ENCODE measurements around the gene TMC1. TPM values are rescaled to one million over a fixed set of nuclear protein-coding genes. Genes with fewer than 3 reads are reported as not detected.
"Not testable (repeated sequence)": the region's sequence is repeated elsewhere in the genome, so short reads cannot be mapped to it uniquely, and the experiment has no call there.

Gene TMC1
- total RNA-seq, 1 experiment from 2014 or later, result 5.5 TPM

DNA sequence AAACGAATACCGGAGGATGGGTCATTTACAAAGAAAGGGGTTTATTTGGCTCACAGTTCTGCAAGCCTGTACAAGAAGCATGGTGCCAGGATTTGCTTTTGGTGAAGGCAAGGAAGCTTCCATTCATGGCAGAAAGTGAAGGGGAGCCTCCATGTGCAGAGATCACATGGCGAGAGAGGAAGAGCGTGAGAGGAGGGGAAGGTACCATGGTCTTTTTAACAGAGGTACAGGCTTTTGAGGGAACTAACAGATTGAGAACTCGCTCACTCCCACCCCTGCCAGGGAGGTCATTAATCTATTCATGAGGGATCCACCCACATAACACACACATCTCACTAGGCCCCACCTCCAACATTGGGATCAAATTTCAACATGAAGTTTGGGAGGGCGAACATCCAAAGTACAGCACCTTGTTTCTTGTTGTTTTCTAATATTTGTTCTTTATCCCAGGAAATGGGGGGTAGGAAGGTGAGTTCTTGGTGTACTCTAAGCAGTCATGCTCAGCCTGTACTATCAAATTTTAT, 18.5 kb downstream of the TMC1 start:
- Histone ChIP-seq H4K20me1 (ENCODE audit: insufficient read depth) (no peaks in the 10 kb centered on the region), H3K9me2 (ENCODE audit: insufficient read depth) (no peaks in the 10 kb centered on the region), H3K79me2 (ENCODE audit: low read depth) (no peaks in the 10 kb centered on the region), H2AFZ (no peak overlapping the region), H3K27ac (peak overlapping the region; percentile 42), H3K4me1 (replicated peaks; ENCODE audit: insufficient read depth) (peaks cover 54% of the 10 kb centered on the region), H3K9me3 (ENCODE audit: insufficient read depth, low read depth) (peaks cover 6% of the 10 kb centered on the region; the same call in 1 of the 2 replicates), H3F3A (ENCODE audit: insufficient read depth, low read depth) (peaks cover 18% of the 10 kb centered on the region; the same call in 1 of the 2 replicates), H3K36me3 (ENCODE audit: low read depth) (no peaks in the 10 kb centered on the region), H3K4me3 (no peak overlapping the region), H3K27me3 (ENCODE audit: insufficient read depth, low read depth) (no peaks in the 10 kb centered on the region), H3K4me2 (peak overlapping the region; percentile 31)
- intact Hi-C loops (cut with micrococcal nuclease; ENCODE audit: unreplicated experiment), result loop anchor here (1.0 to 5.0 kb wide), 8 partner anchors 13 to 258 kb away; partner anchors contain the start of gene ZFAND5
- ChIA-PET CTCF (interaction anchor here (0.8 kb wide), 1 partner anchor 12 kb away, joined by 3 read pairs; no protein-coding TSS in a partner anchor), POLR2A (ENCODE audit: unreplicated experiment) (interaction anchor here (0.5 to 1.4 kb wide), 6 partner anchors 10 to 178 kb away, joined by 3 to 12 read pairs (median 6); no protein-coding TSS in a partner anchor)
- TF ChIP-seq EZH2 (IDR thresholded peaks at IDR 0.05; ENCODE audit: low read depth), result no peak
- TF ChIP-seq, protein P1, sequence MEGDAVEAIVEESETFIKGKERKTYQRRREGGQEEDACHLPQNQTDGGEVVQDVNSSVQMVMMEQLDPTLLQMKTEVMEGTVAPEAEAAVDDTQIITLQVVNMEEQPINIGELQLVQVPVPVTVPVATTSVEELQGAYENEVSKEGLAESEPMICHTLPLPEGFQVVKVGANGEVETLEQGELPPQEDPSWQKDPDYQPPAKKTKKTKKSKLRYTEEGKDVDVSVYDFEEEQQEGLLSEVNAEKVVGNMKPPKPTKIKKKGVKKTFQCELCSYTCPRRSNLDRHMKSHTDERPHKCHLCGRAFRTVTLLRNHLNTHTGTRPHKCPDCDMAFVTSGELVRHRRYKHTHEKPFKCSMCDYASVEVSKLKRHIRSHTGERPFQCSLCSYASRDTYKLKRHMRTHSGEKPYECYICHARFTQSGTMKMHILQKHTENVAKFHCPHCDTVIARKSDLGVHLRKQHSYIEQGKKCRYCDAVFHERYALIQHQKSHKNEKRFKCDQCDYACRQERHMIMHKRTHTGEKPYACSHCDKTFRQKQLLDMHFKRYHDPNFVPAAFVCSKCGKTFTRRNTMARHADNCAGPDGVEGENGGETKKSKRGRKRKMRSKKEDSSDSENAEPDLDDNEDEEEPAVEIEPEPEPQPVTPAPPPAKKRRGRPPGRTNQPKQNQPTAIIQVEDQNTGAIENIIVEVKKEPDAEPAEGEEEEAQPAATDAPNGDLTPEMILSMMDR (conservative IDR thresholded peaks at IDR 0.05), result no peak
- no peak for DNase-seq
- TSS peak; percentile 52 for BruUV-seq (replicated peaks)

DNA sequence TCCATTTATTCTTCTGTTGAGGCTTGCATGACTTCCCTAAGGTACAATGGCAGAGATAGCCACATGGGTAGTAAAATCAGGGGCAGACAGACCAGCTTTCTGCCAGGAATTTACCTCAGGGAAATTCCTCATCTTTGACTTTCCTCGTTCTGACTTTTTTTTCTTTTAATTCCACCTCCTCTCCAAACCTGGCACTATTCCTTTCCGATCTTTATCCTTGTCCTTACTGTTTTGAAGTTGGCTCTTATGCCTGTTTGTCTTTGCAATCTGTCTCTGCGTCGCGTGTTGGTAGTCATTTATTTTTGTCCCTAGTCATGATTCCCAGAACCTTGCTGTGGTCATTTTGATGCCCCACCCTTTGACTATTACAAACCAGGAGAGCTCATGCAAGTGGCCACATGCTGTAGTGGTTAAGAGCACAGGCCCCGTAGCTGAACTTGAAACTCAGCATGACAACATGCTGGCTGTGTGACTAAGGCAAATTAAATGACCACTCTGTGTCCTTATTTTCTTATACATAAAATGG, 19.0 kb downstream of the TMC1 start:
- no peak for TF ChIP-seq EZH2 (IDR thresholded peaks at IDR 0.05; ENCODE audit: low read depth)
- TF ChIP-seq, protein P1 (conservative IDR thresholded peaks at IDR 0.05), result no peak
- H3K4me1 ChIP-seq (replicated peaks; ENCODE audit: insufficient read depth), result peaks cover 54% of the 10 kb centered on the region
- peak overlapping the region; percentile 31 for H3K4me2 ChIP-seq
- H3K36me3 ChIP-seq (ENCODE audit: low read depth), result no peaks in the 10 kb centered on the region
- no peaks in the 10 kb centered on the region for H4K20me1 ChIP-seq (ENCODE audit: insufficient read depth)
- intact Hi-C loops (cut with micrococcal nuclease; ENCODE audit: unreplicated experiment), result loop anchor here (1.0 to 5.0 kb wide), 8 partner anchors 13 to 258 kb away; partner anchors contain the start of gene ZFAND5
- H3K79me2 ChIP-seq (ENCODE audit: low read depth), result no peaks in the 10 kb centered on the region
- H3K4me3 ChIP-seq, result no peak overlapping the region
- peaks cover 6% of the 10 kb centered on the region; the same call in 1 of the 2 replicates for H3K9me3 ChIP-seq (ENCODE audit: insufficient read depth, low read depth)
- H3K27ac ChIP-seq, result peak overlapping the region; percentile 42
- ChIA-PET POLR2A (ENCODE audit: unreplicated experiment) (interaction anchor here (0.5 to 1.4 kb wide), 10 partner anchors 11 to 178 kb away, joined by 3 to 12 read pairs (median 5); no protein-coding TSS in a partner anchor), CTCF (interaction anchor here (0.6 to 0.8 kb wide), 2 partner anchors 13 to 36 kb away, joined by 3 to 18 read pairs; no protein-coding TSS in a partner anchor)
- no TSS peak for BruUV-seq (replicated peaks)
- H3K27me3 ChIP-seq (ENCODE audit: insufficient read depth, low read depth), result no peaks in the 10 kb centered on the region
- peak; percentile 43 to 60 for DNase-seq
- no peaks in the 10 kb centered on the region for H3K9me2 ChIP-seq (ENCODE audit: insufficient read depth)
- H2AFZ ChIP-seq, result no peak overlapping the region
- peaks cover 18% of the 10 kb centered on the region; the same call in 1 of the 2 replicates for H3F3A ChIP-seq (ENCODE audit: insufficient read depth, low read depth)

DNA sequence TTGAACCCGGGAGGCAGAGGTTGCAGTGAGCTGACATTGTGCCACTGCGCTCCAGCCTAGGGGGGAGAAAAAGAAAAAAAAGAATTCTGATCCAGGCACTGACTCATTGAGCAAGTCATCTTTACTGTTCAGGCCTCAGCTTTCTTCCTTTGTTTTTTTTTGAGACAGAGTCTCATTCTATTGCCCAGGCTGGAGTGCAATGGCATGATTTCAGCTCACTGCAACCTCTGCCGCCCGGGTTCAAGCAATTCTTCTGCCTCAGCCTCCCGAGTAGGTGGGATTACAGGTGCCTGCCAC, 21.1 kb downstream of the TMC1 start:
- DNase-seq, result peak in 1 of 2 experiments; percentile 47
- intact Hi-C loops (cut with micrococcal nuclease; ENCODE audit: unreplicated experiment), result loop anchor here (5.0 kb wide), 3 partner anchors 100 to 260 kb away; no protein-coding TSS in a partner anchor
- not testable (repeated sequence) for BruUV-seq (replicated peaks); H3K36me3 ChIP-seq (ENCODE audit: low read depth); H3K9me2 ChIP-seq (ENCODE audit: insufficient read depth); H3K27me3 ChIP-seq (ENCODE audit: insufficient read depth, low read depth); H2AFZ ChIP-seq; H3K9me3 ChIP-seq (ENCODE audit: insufficient read depth, low read depth); H4K20me1 ChIP-seq (ENCODE audit: insufficient read depth); H3K4me3 ChIP-seq; H3K79me2 ChIP-seq (ENCODE audit: low read depth)
- H3K27ac ChIP-seq, result peak overlapping the region; percentile 78
- ChIA-PET CTCF (interaction anchor here (0.6 to 1.2 kb wide), 2 partner anchors 15 to 280 kb away, joined by 3 read pairs; no protein-coding TSS in a partner anchor), POLR2A (ENCODE audit: unreplicated experiment) (interaction anchor here (0.5 to 2.0 kb wide), 6 partner anchors 15 to 267 kb away, joined by 3 to 20 read pairs (median 7); no protein-coding TSS in a partner anchor)
- H3K4me2 ChIP-seq, result peak overlapping the region; percentile 44
- H3F3A ChIP-seq (ENCODE audit: insufficient read depth, low read depth), result peaks cover 18% of the 10 kb centered on the region; the same call in 1 of the 2 replicates
- peaks cover 54% of the 10 kb centered on the region for H3K4me1 ChIP-seq (replicated peaks; ENCODE audit: insufficient read depth)

All from PC-9 (cell line).